AG04449 (cell line): ENCODE data around the gene SMAD2.

Source experiments
- CTCF ChIA-PET: fragments of 350-600 bp; formaldehyde crosslinking; extraction: SDS; loops from one replicate; lab custom pipeline; 2021; ENCODE audit warnings: antibody characterized with exemption; lab: Yijun Ruan, JAX
- POLR2A ChIA-PET: fragments of 400-600, 350-600 bp; formaldehyde crosslinking; extraction: SDS; loops from one replicate; lab custom pipeline; 2020; ENCODE audit warnings: antibody characterized with exemption, inconsistent platforms; lab: Yijun Ruan, JAX
- DNase-seq: peaks from one replicate; pipeline ENCODE4 v3.0.0-alpha.2; 2010; ENCODE audit warnings: low read depth, low spot score
- H3K4me3 ChIP-seq: 2 replicates; pipeline ENCODE4 v1.5.1; 2011; ENCODE audit warnings: low read depth, mild to moderate bottlenecking, control low read depth, low read length
- CTCF ChIP-seq: IDR thresholded peaks from one replicate; pipeline ENCODE4 v1.5.1; 2011; ENCODE audit warnings: mild to moderate bottlenecking, moderate library complexity, low read length, control low read depth, inconsistent platforms; ENCODE audit not compliant: insufficient read depth; ENCODE audit errors: missing control alignments

Gene SMAD2

GRCh38 chr18:47781561-47781960 is 148.9 kb downstream of the SMAD2 start:
- TF ChIP-seq CTCF, result no peak
- no peak overlapping the region for H3K4me3 ChIP-seq
- CTCF ChIA-PET, result interaction anchor here (1.8 kb wide), 1 partner anchor 8 kb away, joined by 7 read pairs; no protein-coding TSS in a partner anchor
- POLR2A ChIA-PET, result no interaction called here
- DNase-seq, result no peak

GRCh38 chr18:47780011-47780725 is 150.3 kb downstream of the SMAD2 start:
- POLR2A ChIA-PET, result no interaction called here
- no peak for TF ChIP-seq CTCF
- DNase-seq, result no peak
- no peak overlapping the region for H3K4me3 ChIP-seq
- CTCF ChIA-PET, result no interaction called here

- ChIA-PET CTCF (no interaction called here), POLR2A (no interaction called here)
- H3K4me3 ChIP-seq, result no peak overlapping the region
- TF ChIP-seq CTCF, result no peak
- DNase-seq, result no peak
Measured at GRCh38 chr18:47779381-47779780, 151.1 kb downstream of the SMAD2 start.

- ChIA-PET POLR2A (no interaction called here), CTCF (interaction anchor here (2.1 to 2.2 kb wide), 2 partner anchors 21 to 245 kb away, joined by 7 to 8 read pairs; no protein-coding TSS in a partner anchor)
Measured at GRCh38 chr18:47777626-47778025, 152.8 kb downstream of the SMAD2 start.

GRCh38 chr18:47775961-47776360 is 154.5 kb downstream of the SMAD2 start:
- H3K4me3 ChIP-seq, result no peak overlapping the region
- TF ChIP-seq CTCF, result no peak
- DNase-seq, result no peak
- POLR2A ChIA-PET, result no interaction called here
- CTCF ChIA-PET, result interaction anchor here (0.6 to 2.4 kb wide), 8 partner anchors 14 to 561 kb away, joined by 3 to 13 read pairs (median 4); no protein-coding TSS in a partner anchor

More at GRCh38 chr18:47777626-47778025, 152.8 kb downstream of the SMAD2 start:
- no peak for DNase-seq
- no peak overlapping the region for H3K4me3 ChIP-seq
- no peak for TF ChIP-seq CTCF

- ChIA-PET CTCF (interaction anchor here (1.0 to 2.4 kb wide), 5 partner anchors 9 to 252 kb away, joined by 3 to 13 read pairs (median 6); no protein-coding TSS in a partner anchor), POLR2A (no interaction called here)
- no peak for TF ChIP-seq CTCF
- H3K4me3 ChIP-seq, result no peak overlapping the region
- no peak for DNase-seq
Measured at GRCh38 chr18:47773931-47774330, 156.5 kb downstream of the SMAD2 start.
